ENCODE measurements around the gene HLA-DOA.

GRCh38 chr6:33015798-33016197 is 6.4 kb upstream of the HLA-DOA start:
- TF ChIP-seq TEAD4 (IDR thresholded peaks at IDR 0.05; ENCODE audit: low read depth, low read length), result no peak
- TF ChIP-seq, protein P1, sequence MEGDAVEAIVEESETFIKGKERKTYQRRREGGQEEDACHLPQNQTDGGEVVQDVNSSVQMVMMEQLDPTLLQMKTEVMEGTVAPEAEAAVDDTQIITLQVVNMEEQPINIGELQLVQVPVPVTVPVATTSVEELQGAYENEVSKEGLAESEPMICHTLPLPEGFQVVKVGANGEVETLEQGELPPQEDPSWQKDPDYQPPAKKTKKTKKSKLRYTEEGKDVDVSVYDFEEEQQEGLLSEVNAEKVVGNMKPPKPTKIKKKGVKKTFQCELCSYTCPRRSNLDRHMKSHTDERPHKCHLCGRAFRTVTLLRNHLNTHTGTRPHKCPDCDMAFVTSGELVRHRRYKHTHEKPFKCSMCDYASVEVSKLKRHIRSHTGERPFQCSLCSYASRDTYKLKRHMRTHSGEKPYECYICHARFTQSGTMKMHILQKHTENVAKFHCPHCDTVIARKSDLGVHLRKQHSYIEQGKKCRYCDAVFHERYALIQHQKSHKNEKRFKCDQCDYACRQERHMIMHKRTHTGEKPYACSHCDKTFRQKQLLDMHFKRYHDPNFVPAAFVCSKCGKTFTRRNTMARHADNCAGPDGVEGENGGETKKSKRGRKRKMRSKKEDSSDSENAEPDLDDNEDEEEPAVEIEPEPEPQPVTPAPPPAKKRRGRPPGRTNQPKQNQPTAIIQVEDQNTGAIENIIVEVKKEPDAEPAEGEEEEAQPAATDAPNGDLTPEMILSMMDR (IDR thresholded peaks at IDR 0.05; ENCODE audit: control extremely low read depth in 1 of 3, insufficient read depth in 1 of 3, low read depth in 1 of 3, low read length in 3 of 3), result no peak
- TF ChIP-seq POLR2A (IDR thresholded peaks at IDR 0.05; ENCODE audit: control extremely low read depth in 1 of 2, low read depth in 2 of 2, low read length in 2 of 2), result no peak
- TF ChIP-seq EGR1 (IDR thresholded peaks at IDR 0.05; ENCODE audit: borderline replicate concordance, low read depth, low read length), result no peak
- no peak for TF ChIP-seq POLR2AphosphoS5 (IDR thresholded peaks at IDR 0.05; ENCODE audit: low read depth, low read length)
- TF ChIP-seq RAD21 (IDR thresholded peaks at IDR 0.05 in 1 of 2, conservative IDR thresholded peaks at IDR 0.05 in 1 of 2; ENCODE audit: low read depth in 2 of 2, low read length in 2 of 2), result no peak
- no peak for TF ChIP-seq GTF2F1 (IDR thresholded peaks at IDR 0.05; ENCODE audit: borderline replicate concordance, low read depth, low read length)
- no peak for TF ChIP-seq EP300 (IDR thresholded peaks at IDR 0.05; ENCODE audit: borderline replicate concordance in 1 of 2, low read depth in 2 of 2, low read length in 2 of 2)
- no peak for TF ChIP-seq SRF (IDR thresholded peaks at IDR 0.05; ENCODE audit: low read depth, low read length)
- TF ChIP-seq CEBPB (IDR thresholded peaks at IDR 0.05; ENCODE audit: low read depth, low read length), result no peak
- no peak for TF ChIP-seq TBP (IDR thresholded peaks at IDR 0.05; ENCODE audit: low read depth, low read length)
- TF ChIP-seq RBBP5 (IDR thresholded peaks at IDR 0.05; ENCODE audit: borderline replicate concordance, low read depth, low read length), result no peak
- TF ChIP-seq HDAC6 (IDR thresholded peaks at IDR 0.05; ENCODE audit: low read depth, low read length), result no peak
- no peak for TF ChIP-seq SIN3A (conservative IDR thresholded peaks at IDR 0.05 in 1 of 2, IDR thresholded peaks at IDR 0.05 in 1 of 2; ENCODE audit: low read depth in 1 of 2, low read length in 2 of 2)

Data from H1 (cell line).